Gastroesophageal sphincter (tissue), 3 donors: Measurements from ENCODE around the gene MYLK4.

ENCODE experiments used
- EP300 ChIP-seq: sonication (generic); formaldehyde crosslinking; IDR thresholded peaks from one replicate; pipeline ENCODE4 v1.6.1; 2017; ENCODE audit warnings: antibody characterized with exemption, mild to moderate bottlenecking
- POLR2A ChIP-seq, 2 donors: fragments of 450-650 bp; IDR thresholded peaks; one replicate each; pipeline ENCODE4 v1.6.1; 2017; ENCODE audit warnings: antibody characterized with exemption in 2 of 2, mild to moderate bottlenecking in 2 of 2, moderate library complexity in 1 of 2
- POLR2AphosphoS5 ChIP-seq: sonication (generic); formaldehyde crosslinking; IDR thresholded peaks from one replicate; pipeline ENCODE4 v1.6.1; 2017; ENCODE audit warnings: antibody characterized with exemption
- TF ChIP-seq, protein P1 (sequence below), 4 experiments: fragments of 200-600 bp in 2 of 4; fragments of 450-650 bp in 2 of 4; sonication (generic) in 1 of 4; IDR thresholded peaks; one replicate each; pipeline ENCODE4 v1.5.1; 2017 to 2019; ENCODE audit warnings: antibody characterized with exemption in 4 of 4, mild to moderate bottlenecking in 2 of 4, moderate library complexity in 2 of 4

DNA sequence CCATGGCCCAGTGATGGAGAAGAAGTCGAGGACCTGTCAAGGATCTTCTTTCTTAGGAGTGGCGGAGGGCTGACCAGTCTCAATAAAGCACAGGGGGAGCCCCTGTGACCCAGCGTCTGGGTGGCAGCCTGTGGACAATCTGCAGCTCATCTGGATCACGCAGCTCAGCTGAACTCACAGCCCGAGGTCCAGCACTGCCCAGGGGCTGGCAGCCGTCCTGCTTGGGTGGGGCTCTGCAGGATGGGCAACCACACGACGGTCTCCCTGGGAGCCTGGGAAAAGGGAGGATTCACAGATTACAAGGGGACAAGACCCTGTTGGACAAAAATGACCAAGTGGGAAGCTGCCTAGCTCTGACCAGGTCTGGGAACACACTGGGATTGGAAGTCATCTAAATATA lies 110.8 kb downstream of the MYLK4 start:
- TF ChIP-seq, protein P1, sequence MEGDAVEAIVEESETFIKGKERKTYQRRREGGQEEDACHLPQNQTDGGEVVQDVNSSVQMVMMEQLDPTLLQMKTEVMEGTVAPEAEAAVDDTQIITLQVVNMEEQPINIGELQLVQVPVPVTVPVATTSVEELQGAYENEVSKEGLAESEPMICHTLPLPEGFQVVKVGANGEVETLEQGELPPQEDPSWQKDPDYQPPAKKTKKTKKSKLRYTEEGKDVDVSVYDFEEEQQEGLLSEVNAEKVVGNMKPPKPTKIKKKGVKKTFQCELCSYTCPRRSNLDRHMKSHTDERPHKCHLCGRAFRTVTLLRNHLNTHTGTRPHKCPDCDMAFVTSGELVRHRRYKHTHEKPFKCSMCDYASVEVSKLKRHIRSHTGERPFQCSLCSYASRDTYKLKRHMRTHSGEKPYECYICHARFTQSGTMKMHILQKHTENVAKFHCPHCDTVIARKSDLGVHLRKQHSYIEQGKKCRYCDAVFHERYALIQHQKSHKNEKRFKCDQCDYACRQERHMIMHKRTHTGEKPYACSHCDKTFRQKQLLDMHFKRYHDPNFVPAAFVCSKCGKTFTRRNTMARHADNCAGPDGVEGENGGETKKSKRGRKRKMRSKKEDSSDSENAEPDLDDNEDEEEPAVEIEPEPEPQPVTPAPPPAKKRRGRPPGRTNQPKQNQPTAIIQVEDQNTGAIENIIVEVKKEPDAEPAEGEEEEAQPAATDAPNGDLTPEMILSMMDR (IDR thresholded peaks at IDR 0.05), result no peak
- no peak for TF ChIP-seq EP300
- TF ChIP-seq POLR2AphosphoS5, result no peak
- no peak for TF ChIP-seq POLR2A (IDR thresholded peaks at IDR 0.05)
